Measurements from ENCODE around the gene EEIG1. TPM values are rescaled to one million over a fixed set of nuclear protein-coding genes. Genes with fewer than 3 reads are reported as not detected.
"Not testable (repeated sequence)": the region's sequence is repeated elsewhere in the genome, so short reads cannot be mapped to it uniquely, and the experiment has no call there.

Gene EEIG1
- 34.2 TPM for polyA plus RNA-seq (ENCODE audit: insufficient read length)
- long read RNA-seq, donor 1, full-length matches to known transcripts = 5 of 55 reads
- long read RNA-seq, donor 1, partial matches to known transcripts = 50 of 55 reads
- long read RNA-seq, donor 1, other reads (novel, unspliced or antisense) = 0 of 55 reads
- long read RNA-seq, donor 2, full-length matches to known transcripts = 8 of 8 reads
- long read RNA-seq, donor 2, partial matches to known transcripts = 0 of 8 reads
- long read RNA-seq, donor 2, other reads (novel, unspliced or antisense) = 0 of 8 reads
- long read RNA-seq, donor 3, full-length matches to known transcripts = 4 of 4 reads
- long read RNA-seq, donor 3, partial matches to known transcripts = 0 of 4 reads
- long read RNA-seq, donor 3, other reads (novel, unspliced or antisense) = 0 of 4 reads
- long read RNA-seq, donor 4 = 0 reads
- long read RNA-seq, donor 5, full-length matches to known transcripts = 6 of 6 reads
- long read RNA-seq, donor 5, partial matches to known transcripts = 0 of 6 reads
- long read RNA-seq, donor 5, other reads (novel, unspliced or antisense) = 0 of 6 reads
- long read RNA-seq, donor 6, full-length matches to known transcripts = 9 of 14 reads
- long read RNA-seq, donor 6, partial matches to known transcripts = 5 of 14 reads
- long read RNA-seq, donor 6, other reads (novel, unspliced or antisense) = 0 of 14 reads
- long read RNA-seq, donor 7, full-length matches to known transcripts = 6 of 6 reads
- long read RNA-seq, donor 7, partial matches to known transcripts = 0 of 6 reads
- long read RNA-seq, donor 7, other reads (novel, unspliced or antisense) = 0 of 6 reads
- long read RNA-seq, donor 8, full-length matches to known transcripts = 3 of 3 reads
- long read RNA-seq, donor 8, partial matches to known transcripts = 0 of 3 reads
- long read RNA-seq, donor 8, other reads (novel, unspliced or antisense) = 0 of 3 reads

DNA sequence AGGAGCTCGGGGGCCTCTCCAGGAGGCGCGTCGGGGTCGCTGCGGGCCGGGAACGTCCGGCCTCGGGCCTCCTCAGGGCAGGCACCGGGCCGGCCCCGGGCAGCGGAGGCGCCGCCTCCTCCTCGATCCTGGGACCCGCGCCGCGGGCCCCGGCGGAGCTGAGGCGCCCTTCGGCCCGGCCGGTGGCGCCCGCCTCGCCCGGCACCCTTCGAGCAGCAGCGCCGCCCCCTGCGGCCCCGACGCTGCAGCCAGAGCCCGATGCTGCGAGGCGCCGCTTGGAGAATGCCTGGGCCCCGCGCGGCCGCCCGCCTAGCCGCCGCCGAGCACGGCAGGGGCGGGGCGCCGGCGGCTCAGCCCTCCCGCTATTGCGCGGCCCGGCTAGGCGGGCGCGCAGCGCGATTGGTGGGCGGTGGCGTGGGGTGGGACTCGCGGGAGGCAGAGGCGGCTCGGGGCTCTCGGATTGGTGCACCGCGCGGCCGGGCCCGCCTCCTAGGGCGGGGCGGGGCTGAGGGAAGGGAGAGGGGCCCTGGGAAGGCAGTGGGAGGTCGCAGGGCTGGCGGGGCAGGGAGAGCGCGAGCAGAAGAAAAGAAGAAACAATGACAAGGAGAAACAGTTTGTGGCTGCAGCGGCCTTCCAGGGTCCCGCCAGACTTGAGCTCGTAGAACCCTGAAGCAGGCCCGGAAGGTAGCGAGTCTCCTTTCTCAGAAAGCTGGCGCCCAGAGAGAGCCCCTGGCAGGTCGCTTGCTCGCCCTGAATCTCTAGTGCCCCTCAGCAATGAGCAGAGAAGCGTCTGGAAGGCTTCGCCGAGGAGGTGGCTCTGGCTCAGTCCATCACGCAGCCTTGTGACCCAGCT, at the start of gene EEIG1:
Gene EEIG1, minus strand, starts transcription at position 284 of the 853 bp plus-strand sequence. CDS start 852 bp downstream, outside the sequence.
- DNase-seq = peak; percentile 94

DNA sequence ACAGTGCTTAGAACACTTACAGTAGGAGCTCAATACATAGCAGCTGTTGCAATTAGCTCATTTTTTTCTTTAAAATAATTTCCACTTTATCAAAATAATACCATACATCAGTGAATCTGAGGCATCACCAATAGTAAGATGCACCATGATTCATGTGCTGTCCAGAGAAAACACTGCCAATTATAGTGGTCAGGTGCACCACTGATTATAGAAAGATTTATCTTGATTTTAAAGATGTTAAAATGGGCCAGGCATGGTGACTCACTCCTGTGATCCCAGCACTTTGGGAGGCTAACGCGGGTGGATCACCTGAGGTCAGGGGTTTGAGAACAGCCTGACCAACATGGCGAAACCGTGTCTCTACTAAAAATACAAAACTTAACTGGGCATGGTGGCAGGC, 46.9 kb upstream of the EEIG1 start:
- DNase-seq = no peak

- DNase-seq = no peak
Measured at GRCh38 chr9:128026773-128027541, 46.2 kb upstream of the EEIG1 start.

DNA sequence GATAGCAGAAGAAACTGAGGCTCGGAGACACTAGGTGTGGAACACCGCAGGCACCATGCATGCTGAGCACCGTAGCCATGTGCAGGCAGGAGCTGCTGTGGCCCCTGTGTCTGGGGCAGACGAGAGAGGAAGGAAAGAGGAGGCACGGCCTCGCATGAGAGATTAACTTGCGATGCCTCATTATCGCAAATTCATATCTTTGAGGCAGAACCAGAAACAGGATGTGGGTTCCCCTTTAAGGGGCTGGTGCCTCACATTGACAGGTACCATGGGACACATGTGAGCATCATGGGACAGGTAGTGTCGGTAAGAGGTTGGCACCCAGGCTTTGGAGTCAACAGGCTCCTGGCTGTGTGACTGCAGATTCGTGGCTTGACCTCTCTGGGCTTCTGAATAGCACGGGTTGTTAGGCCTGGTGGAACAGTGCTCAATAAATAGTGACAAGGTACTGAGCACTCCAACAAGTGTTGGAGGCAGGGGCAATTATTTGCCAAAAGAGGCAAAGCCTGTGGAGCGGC, 45.5 kb upstream of the EEIG1 start:
- DNase-seq = no peak

- no peak for DNase-seq
Measured at GRCh38 chr9:128025736-128026135, 44.9 kb upstream of the EEIG1 start.

- DNase-seq = no peak
Measured at GRCh38 chr9:128024761-128025308, 44.0 kb upstream of the EEIG1 start.

GRCh38 chr9:128023671-128024070, 42.9 kb upstream of the EEIG1 start:
- not testable (repeated sequence) for DNase-seq

DNA sequence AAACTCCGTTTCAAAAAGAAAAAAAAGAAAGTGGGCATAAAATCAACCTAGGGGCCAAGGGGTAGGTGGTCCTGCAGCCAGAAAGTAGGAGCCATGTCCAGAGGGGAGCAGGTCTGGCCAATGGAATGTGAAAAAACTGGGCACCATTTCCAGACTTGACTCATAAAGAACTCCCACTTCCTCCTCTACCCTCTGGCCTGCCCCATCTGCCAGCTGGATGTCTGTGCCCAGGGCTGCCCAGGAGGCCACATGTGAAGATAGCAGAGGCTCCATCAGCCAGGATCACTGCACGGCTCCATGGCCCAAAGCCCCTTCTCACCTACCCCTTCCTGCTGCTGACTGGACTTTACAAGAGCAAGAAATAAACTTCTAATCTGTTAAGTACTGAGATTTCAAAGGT, 42.1 kb upstream of the EEIG1 start:
- no peak for DNase-seq

- DNase-seq = no peak
Measured at GRCh38 chr9:128021098-128021497, 40.3 kb upstream of the EEIG1 start.

- no peak for DNase-seq
Measured at GRCh38 chr9:128020692-128021091, 39.9 kb upstream of the EEIG1 start.

GRCh38 chr9:128015696-128016095, 34.9 kb upstream of the EEIG1 start:
- no peak for DNase-seq

DNA sequence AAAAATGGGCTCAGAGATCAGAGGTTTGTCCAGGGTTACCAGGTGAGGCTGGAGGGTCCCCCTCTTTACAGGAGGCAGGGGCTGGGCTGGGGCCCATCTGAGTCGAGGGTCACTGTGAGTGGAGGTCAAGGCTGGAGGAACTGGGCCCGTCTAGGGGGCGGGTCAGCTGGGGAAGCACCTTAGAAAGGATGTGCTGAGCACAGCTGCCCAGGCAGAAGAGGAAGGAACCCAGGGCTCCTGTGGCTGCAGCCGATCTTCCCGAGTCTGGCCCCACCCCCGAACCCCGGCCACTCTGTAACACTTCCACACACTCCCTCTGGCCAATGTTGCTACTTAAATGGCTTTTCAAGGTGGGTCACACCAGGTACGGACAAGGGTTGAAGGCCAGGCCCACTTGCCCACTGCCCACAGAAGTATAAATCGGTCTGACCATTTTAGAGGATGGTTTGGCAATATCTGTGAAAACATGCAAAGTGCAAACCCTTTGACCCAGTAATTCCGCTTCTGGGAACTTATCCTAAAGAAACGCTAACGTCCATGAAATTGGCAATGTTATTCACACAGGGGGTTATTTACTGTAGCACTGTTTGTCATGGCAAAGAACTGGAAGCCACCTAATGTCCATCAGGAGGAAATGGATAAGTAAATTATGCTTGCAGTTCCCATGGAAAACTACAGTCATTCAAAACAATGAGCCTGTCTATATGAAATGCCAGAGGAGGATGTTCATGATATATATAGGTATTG, 30.5 kb upstream of the EEIG1 start:
- no peak for DNase-seq

DNA sequence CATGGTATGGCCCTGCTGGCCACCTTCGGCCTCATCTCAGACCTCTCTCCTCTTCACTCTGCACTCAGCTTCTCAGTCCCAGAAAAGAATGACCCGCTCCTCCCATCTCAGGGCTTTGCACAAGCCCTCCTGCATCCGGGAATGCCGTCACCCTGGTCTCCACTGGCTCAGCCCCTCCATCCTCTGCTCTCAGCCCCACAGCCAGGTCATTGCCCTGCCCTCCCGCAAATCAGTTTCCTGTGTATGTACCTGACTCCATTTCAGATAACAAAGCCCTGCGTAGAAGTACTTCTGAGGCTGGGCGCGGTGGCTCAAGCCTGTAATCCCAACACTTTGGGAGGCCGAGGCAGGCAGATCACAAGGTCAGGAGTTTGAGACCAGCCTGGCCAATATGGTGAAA, 28.9 kb upstream of the EEIG1 start:
- DNase-seq = no peak

DNA sequence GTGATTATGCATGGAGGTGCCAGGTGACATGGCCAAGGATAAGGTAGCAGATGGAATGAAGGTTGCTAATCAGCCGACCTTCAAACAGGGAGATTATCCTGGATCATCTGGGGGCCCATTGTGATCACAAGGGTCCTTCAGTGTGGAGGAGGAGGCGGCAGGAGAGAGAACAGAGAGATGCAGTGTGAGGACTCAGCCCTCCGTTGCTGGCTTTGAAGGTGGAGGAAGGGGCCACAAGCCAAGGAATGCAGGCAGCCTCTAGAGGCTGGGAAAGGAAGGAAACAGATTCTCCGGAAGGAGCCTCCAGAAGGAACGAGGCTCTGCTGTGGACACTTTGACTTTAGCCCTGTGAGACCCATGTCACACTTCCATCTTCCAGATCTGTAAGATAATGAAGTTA, 27.4 kb upstream of the EEIG1 start:
- no peak for DNase-seq

DNA sequence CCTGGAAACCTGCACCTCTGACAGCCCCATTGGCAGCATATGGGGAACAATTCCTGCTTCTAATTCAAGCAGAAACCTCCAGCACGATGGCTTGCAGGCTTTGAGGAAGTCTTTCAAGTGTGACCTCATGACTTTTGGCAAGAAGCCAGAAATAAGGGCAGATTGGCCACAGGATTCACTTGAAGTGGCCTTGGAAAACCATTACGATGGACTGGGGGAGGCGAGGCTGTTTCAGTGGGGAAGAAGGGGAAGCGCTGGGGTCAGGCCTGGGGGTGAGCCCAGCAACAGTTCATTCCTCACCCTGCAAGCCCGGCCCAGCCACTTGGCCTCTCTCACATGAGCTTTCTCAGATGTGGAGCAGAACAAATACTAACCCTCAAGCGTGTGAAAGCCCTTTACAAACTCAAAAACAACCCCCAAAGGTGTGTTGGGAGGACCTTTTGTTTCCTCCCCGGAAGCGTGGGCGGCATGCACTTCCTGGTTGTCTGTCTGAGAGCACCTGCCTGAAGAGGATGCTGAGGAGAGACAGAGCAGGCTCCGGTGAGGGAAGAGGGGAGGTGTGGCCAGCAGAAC, 26.9 kb upstream of the EEIG1 start:
- DNase-seq = peak; percentile 89

DNA sequence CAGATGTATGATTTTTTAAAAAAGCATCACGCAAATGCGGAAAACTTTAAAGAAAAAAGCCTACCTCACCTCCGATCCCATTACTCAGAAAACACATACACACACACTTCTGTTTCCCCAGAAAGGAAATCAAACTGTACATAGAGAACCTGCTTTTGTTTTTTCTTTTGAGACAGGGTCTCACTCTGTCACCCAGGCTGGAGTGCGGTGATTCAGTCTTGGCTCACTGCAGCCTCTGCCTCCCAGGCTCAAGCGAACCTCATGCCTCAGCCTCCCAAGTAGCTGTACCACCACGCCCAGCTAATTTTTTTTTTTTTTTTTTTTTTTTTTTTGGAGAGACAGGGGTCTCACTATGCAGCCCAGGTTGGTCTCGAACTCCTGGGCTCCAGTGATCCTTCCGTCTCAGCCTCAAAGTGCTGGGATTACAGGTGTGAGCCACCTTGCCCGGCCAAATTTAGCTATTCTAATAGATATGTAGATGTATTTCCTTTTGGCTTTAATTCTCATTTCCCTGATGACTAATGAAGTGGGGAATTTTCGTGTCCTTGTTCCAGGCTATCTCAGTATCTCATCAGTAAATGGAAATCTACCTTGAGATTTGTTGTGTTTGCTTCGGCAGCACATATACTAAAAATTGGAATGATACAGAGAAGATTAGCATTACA, 25.7 kb upstream of the EEIG1 start:
- no peak for DNase-seq

GRCh38 chr9:128005923-128006322, 25.1 kb upstream of the EEIG1 start:
- peak; percentile 57 for DNase-seq

DNA sequence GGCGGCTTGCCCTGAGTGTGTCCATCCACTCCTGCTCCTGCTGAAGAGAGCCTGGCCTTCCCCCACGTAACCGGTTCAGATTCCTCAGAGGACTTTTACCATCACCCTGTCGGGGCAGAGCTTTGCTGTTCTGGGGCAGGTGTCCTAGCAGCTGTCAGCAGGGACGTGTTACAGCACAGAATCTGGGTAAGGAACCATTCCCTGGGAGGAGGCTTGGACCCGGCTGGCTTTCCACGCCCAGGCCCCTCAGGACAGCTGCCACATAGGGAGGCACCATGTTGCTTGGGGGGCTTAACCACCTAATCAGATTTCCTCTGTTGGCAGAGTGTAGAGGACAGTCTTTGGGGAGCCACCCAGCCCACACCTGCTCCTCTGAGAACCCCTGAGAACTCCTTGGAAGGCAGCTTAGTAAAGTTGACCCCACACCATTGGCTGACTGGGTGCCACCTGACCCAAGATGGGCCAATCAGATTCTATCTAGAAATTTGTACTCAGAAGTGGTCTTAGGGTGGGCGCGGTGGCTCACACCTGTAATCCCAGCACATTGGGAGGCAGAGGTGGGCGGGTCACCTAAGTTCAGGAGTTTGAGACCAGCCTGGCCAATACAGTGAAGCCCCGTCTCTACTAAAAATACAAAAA, 23.3 kb upstream of the EEIG1 start:
- no peak for DNase-seq
